K562 (cell line): Measurements from ENCODE around the gene OSBPL7. TPM values are rescaled to one million over a fixed set of nuclear protein-coding genes. Genes with fewer than 3 reads are reported as not detected.

ENCODE experiments used
- EWSR1 ChIP-seq: fragments of 450-650 bp; IDR thresholded peaks from 2 replicates; pipeline ENCODE4 v1.6.1; 2018; ENCODE audit warnings: borderline replicate concordance, mild to moderate bottlenecking, low read depth, moderate library complexity; ENCODE audit not compliant: partially characterized antibody
- FOXJ3 ChIP-seq: sonication (generic); formaldehyde crosslinking; IDR thresholded peaks from 2 replicates; pipeline ENCODE4 v1.4.0; 2020; ENCODE audit warnings: mild to moderate bottlenecking, missing genetic modification reagents
- HDAC8 ChIP-seq: fragments of 450-650 bp; IDR thresholded peaks from 2 replicates; pipeline ENCODE4 v1.6.1; 2016; ENCODE audit warnings: mild to moderate bottlenecking, missing genetic modification characterization, moderate library complexity, missing compliant biosample characterization
- MYC ChIP-seq, 2 experiments: fragments of 250-450 bp in 1 of 2; sonication (Bioruptor Pico) in 1 of 2; IDR thresholded peaks; 2 replicates each; pipeline versions ENCODE4 v1.5.1 to v1.6.1; 2012 to 2021; ENCODE audit warnings: low read depth in 2 of 2, borderline replicate concordance in 1 of 2, improper control_type of control experiment in 1 of 2, low read length in 1 of 2, mild to moderate bottlenecking in 1 of 2, moderate library complexity in 1 of 2
- NR4A1 ChIP-seq, 2 experiments: fragments of 250-450 bp in 1 of 2; fragments of 450-650 bp in 1 of 2; sonication (Bioruptor Pico) in 1 of 2; IDR thresholded peaks; 2 replicates each; pipeline versions ENCODE4 v1.4.0 to v1.6.1; 2016 to 2020; ENCODE audit warnings: mild to moderate bottlenecking in 2 of 2, missing compliant biosample characterization in 1 of 2, missing genetic modification characterization in 1 of 2, moderate library complexity in 1 of 2
- RBFOX2 ChIP-seq: fragments of 200-400 bp; formaldehyde crosslinking; IDR thresholded peaks from 2 replicates; pipeline ENCODE4 v1.6.1; 2017; ENCODE audit warnings: low read depth, mild to moderate bottlenecking, low read length, moderate library complexity
- RBM25 ChIP-seq: fragments of 200-400 bp; formaldehyde crosslinking; IDR thresholded peaks from 2 replicates; pipeline ENCODE4 v1.6.1; 2018; ENCODE audit warnings: low read length, low read depth, moderate library complexity; ENCODE audit not compliant: severe bottlenecking
- RFX1 ChIP-seq: fragments of 450-650 bp; IDR thresholded peaks from 2 replicates; pipeline ENCODE4 v1.6.1; 2016; ENCODE audit warnings: mild to moderate bottlenecking, moderate library complexity
- SAFB ChIP-seq: fragments of 200-400 bp; formaldehyde crosslinking; IDR thresholded peaks from 2 replicates; pipeline ENCODE4 v1.6.1; 2017; ENCODE audit warnings: low read depth, low read length, borderline replicate concordance
- SRSF3 ChIP-seq: fragments of 200-400 bp; formaldehyde crosslinking; IDR thresholded peaks from 2 replicates; pipeline ENCODE4 v1.6.1; 2016; ENCODE audit warnings: mild to moderate bottlenecking, low read length, moderate library complexity; ENCODE audit not compliant: insufficient read depth
- WHSC1 ChIP-seq: IDR thresholded peaks from one replicate; pipeline ENCODE4 v1.6.1; 2012; ENCODE audit warnings: low read length, control low read depth, inconsistent platforms
- XRCC5 ChIP-seq: fragments of 200-400 bp; formaldehyde crosslinking; IDR thresholded peaks from 2 replicates; pipeline ENCODE4 v1.6.1; 2017; ENCODE audit warnings: low read depth, mild to moderate bottlenecking, low read length
- ZNF184 ChIP-seq: sonication (generic); formaldehyde crosslinking; IDR thresholded peaks from 2 replicates; pipeline ENCODE4 v1.5.0; 2020; ENCODE audit warnings: missing genetic modification reagents
- ZNF347 ChIP-seq: fragments of 450-650 bp; formaldehyde crosslinking; IDR thresholded peaks from 2 replicates; pipeline ENCODE4 v1.4.0; 2020; ENCODE audit warnings: low read depth, mild to moderate bottlenecking, moderate library complexity
- ZNF444 ChIP-seq: fragments of 250-450 bp; sonication (Bioruptor Pico); IDR thresholded peaks from 2 replicates; pipeline ENCODE4 v1.4.0; 2020; ENCODE audit warnings: mild to moderate bottlenecking, moderate library complexity
- ZNF583 ChIP-seq: fragments of 250-450 bp; sonication (Bioruptor Pico); IDR thresholded peaks from 2 replicates; pipeline ENCODE4 v1.4.0; 2020
- ZNF764 ChIP-seq: fragments of 250-450 bp; sonication (Bioruptor Pico); IDR thresholded peaks from 2 replicates; pipeline ENCODE4 v1.4.0; 2020; ENCODE audit warnings: low read depth, mild to moderate bottlenecking, moderate library complexity
- polyA plus RNA-seq, 8 experiments: library from polyadenylated mRNA; depleted of rRNA in 4 of 8; stranded (reverse) in 5 of 8; unstranded in 3 of 8; fragments of >200 nt; fragmentation: Nextera tagmentation in 2 of 8; fragmentation: Illumina TruSeq in 1 of 8; extraction: Ambion mirVana in 2 of 8; extraction: Trizol in 1 of 8; gene quantifications; 2 replicates each; pipeline versions ENCODE4 v1.2.1 to v1.2.3, GENCODE V29; 2011 to 2014; ENCODE audit warnings: inconsistent platforms in 1 of 8, missing spikeins in 1 of 8
- total RNA-seq, 7 experiments: library from RNA; depleted of rRNA in 6 of 7; stranded (reverse); fragments of >200 nt in 6 of 7; fragmentation: Illumina TruSeq in 2 of 7; extraction: Trizol in 2 of 7; gene quantifications; 2 replicates each; pipeline versions ENCODE4 v1.2.1 to v1.2.3, GENCODE V29; 2011 to 2021; ENCODE audit warnings: low replicate concordance in 1 of 7
- TF ChIP-seq, protein P1 (sequence below): fragments of 250-450 bp; sonication (Bioruptor Pico); IDR thresholded peaks from 2 replicates; pipeline ENCODE4 v1.4.0; 2020

OSBPL7 gene
- total and polyA plus RNA-seq, 9 of the 15 experiments (the other 6 are each of a cell fraction or from before 2014, with no cell fraction given), result 0.32 to 11.9 (median 5.8) TPM

DNA sequence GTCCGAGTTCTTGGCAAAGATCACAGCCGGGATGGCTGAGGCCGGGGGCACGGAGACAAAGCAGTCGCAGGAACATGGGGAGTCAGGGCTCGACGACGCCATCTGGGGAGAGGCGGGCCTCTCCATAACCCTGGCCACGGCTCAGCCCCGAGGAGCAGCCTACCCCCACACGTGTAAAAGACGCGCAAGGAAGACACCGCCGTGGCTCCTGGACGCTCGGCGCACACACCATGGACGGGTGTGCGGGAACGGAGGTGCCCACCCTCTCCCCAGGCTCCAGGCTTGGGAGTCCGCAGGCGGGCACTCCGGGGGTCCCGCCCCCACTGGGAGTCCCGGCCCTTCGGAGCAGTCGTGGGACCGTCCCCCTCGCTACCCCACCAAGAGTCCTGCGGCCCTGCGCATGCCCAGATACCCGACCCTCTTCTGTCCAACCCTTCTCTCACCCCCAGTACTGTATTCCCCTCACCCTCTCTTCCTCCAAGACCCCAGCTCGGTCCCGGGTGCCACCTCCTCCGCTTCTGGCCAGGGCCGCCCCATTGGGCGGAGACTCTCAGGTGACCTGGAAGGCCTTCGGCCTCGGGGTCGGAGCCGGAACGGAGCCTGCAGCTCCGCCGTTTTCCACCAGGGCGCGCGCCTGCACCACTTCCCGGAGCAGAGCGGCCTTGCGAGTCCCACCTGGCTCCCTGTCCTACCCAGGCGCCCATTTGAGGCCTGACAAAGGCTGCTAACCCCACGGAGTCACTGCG, 19.3 kb upstream of the OSBPL7 start, which contains the start of gene SCRN2 (continued):
- TF ChIP-seq SRSF3, result no peak
- TF ChIP-seq MYC (IDR thresholded peaks at IDR 0.05; ENCODE audit: low read depth, low read length), result peak; percentile 63; the same call in 1 of the 2 replicates
- TF ChIP-seq MYC (CRISPR knock-in tag; IDR thresholded peaks at IDR 0.05; ENCODE audit: borderline replicate concordance, low read depth), result no peak; the same call in 1 of the 2 replicates
- no peak for TF ChIP-seq ZNF583 (CRISPR knock-in tag)
- peak; percentile 88; the same call in 1 of the 2 replicates for TF ChIP-seq XRCC5
- TF ChIP-seq SAFB, result peak; percentile 92
- TF ChIP-seq WHSC1, result no peak
- TF ChIP-seq RBM25, result no peak
- no peak for TF ChIP-seq ZNF764 (CRISPR knock-in tag)
- TF ChIP-seq, protein P1, sequence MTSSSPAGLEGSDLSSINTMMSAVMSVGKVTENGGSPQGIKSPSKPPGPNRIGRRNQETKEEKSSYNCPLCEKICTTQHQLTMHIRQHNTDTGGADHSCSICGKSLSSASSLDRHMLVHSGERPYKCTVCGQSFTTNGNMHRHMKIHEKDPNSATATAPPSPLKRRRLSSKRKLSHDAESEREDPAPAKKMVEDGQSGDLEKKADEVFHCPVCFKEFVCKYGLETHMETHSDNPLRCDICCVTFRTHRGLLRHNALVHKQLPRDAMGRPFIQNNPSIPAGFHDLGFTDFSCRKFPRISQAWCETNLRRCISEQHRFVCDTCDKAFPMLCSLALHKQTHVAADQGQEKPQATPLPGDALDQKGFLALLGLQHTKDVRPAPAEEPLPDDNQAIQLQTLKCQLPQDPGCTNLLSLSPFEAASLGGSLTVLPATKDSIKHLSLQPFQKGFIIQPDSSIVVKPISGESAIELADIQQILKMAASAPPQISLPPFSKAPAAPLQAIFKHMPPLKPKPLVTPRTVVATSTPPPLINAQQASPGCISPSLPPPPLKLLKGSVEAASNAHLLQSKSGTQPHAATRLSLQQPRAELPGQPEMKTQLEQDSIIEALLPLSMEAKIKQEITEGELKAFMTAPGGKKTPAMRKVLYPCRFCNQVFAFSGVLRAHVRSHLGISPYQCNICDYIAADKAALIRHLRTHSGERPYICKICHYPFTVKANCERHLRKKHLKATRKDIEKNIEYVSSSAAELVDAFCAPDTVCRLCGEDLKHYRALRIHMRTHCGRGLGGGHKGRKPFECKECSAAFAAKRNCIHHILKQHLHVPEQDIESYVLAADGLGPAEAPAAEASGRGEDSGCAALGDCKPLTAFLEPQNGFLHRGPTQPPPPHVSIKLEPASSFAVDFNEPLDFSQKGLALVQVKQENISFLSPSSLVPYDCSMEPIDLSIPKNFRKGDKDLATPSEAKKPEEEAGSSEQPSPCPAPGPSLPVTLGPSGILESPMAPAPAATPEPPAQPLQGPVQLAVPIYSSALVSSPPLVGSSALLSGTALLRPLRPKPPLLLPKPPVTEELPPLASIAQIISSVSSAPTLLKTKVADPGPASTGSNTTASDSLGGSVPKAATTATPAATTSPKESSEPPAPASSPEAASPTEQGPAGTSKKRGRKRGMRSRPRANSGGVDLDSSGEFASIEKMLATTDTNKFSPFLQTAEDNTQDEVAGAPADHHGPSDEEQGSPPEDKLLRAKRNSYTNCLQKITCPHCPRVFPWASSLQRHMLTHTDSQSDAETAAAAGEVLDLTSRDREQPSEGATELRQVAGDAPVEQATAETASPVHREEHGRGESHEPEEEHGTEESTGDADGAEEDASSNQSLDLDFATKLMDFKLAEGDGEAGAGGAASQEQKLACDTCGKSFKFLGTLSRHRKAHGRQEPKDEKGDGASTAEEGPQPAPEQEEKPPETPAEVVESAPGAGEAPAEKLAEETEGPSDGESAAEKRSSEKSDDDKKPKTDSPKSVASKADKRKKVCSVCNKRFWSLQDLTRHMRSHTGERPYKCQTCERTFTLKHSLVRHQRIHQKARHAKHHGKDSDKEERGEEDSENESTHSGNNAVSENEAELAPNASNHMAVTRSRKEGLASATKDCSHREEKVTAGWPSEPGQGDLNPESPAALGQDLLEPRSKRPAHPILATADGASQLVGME, result no peak; the same call in 1 of the 2 replicates
- TF ChIP-seq RFX1, result no peak
- TF ChIP-seq ZNF347, result no peak
- TF ChIP-seq HDAC8 (tag), result no peak
- no peak for TF ChIP-seq NR4A1 (CRISPR knock-in tag; IDR thresholded peaks at IDR 0.05)
- peak; percentile 55; the same call in 1 of the 2 replicates for TF ChIP-seq NR4A1 (tag; IDR thresholded peaks at IDR 0.05)
- TF ChIP-seq EWSR1, result no peak
- no peak for TF ChIP-seq ZNF184
- TF ChIP-seq RBFOX2, result peak; percentile 75
- TF ChIP-seq ZNF444 (CRISPR knock-in tag), result no peak
- TF ChIP-seq FOXJ3 (CRISPR knock-in tag), result no peak
